ENCODE measurements around the gene DUSP3.

DUSP3 gene

DNA sequence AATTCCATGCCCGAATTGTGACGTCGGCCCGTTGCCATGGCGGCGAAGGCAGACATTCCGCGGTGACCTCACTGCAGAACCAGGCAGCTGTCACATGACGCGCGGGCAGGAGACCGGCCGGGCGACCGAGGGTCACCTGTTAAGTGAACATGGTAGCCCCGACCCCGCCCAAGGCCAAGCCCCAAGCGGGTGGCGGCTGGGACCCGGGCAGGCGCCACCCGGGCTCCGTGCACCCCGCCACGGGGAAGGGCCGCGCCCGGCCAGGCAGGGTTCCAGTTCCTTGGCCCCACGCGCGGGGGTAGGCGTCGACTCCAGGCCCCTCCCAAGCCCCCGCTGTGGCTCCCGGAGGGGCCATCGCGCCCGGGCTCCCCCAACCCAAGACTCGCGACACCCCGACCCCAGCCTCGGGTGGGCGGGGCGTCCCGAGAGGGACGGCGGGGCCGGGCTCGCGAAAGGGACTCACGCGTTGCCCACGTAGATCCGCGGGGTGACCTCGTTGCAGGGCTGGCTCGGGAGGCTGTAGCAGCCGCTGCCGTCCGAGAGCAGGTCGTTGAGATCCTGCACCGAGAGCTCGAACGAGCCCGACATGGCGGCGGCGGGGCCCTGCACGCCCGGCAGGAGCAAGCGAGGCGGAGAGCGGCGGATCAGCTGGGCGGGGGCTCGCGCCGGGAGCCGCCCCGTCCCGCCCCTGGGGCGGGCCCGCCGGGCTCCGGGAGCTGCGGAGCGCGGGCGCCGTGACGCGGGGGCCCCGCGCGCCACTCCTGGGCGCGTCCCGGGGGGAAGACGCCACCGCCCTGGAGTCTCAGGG lies at the start of gene DUSP3:
Gene DUSP3 (minus strand): TSS at position 641 of the 808 bp plus-strand sequence. CDS start 53 bp downstream, at position 588.
- peak; percentile 58 for DNase-seq

DNA sequence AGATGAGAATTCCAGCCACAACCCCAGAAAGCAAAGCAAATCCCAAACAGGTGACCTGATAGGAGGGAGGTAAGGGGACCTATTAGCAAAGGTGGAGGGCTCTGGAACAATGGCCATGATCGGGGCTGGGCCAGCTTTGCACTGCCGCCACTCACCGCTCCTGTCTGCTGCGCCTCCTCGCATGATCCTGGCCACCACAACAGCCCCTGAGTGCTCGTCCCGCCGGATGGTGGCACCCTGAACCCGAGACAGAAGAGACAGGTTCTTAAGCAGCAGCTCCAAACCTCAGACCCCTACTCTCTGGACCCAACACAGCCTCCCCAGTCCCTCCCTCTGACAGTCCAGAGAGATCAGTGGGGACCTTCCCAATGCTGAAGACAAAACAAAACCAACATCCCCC lies 48.8 kb upstream of the DUSP3 start:
- DNase-seq = no peak

DNA sequence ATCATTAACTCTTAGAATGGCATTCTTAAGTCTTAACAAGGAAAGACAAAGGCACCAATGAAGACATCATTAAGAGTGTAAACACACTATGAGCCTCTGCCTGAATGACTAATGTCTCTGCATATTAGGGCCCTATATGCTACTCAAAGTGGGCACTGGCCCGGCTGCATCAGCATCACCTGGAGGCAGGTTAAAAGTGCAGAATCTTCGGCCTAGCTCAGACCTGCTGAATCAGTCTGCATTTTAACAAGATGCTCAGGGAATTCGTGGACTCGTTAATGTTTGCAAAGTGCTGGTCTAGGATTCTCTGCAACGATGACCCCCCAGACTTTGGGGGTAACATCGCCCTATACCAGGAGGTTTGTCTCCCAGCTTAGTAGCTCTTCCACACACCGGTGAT lies 47.4 kb upstream of the DUSP3 start:
- DNase-seq = no peak

DNA sequence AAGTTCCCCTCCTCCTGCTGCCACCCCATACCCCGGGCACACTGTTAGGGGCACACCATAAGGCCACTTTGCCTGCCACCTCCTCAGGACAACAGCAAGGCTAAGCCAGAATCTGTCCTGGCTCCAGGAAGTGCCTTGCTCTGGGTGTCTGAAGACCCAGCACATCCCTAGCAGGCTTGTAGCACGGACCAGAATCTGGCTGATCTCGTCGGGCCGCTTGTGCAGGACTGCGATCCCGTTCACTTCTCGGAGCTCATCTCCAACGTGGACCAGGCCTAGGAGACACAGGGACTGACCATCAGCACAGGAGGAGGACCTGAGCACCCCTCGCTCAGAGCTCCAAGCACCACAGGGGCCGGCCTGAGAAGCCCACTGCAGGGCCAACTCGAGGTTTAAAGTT lies 46.8 kb upstream of the DUSP3 start:
- no peak for DNase-seq

DNA sequence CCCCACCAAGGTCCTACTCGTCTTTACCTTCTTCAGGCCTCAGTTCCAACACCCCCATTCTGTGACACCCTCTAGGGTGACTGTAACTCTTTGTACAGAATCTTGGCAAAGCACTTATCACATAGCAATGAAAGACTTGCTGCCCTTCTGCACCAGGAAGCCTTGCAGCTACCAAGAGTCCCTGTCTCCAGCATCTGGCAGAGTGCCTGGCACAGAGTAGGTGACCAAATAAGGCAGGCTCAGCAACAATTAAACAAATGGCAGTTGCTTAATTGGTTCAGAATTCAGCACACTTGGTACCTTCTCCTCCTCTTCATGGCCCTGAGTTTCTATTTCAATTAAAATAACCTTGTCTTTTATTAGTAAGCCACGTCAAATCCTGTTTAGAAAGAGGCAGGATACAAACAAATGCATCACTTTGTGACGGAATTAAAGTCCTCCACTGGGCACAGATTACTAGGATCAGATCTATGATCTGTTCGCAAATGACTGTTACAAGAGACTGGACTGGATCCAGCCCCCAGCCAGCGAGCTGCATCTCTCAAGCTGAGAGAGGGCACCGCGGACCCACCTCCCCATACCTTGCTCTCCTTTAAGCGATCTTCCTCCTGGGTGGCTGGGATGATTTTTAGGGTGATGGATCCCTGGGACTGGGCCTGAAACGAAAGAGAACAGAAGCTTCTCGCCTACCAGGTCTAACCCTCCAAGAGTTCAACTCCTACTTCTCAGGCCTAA lies 44.7 kb upstream of the DUSP3 start:
- DNase-seq = no peak

DNA sequence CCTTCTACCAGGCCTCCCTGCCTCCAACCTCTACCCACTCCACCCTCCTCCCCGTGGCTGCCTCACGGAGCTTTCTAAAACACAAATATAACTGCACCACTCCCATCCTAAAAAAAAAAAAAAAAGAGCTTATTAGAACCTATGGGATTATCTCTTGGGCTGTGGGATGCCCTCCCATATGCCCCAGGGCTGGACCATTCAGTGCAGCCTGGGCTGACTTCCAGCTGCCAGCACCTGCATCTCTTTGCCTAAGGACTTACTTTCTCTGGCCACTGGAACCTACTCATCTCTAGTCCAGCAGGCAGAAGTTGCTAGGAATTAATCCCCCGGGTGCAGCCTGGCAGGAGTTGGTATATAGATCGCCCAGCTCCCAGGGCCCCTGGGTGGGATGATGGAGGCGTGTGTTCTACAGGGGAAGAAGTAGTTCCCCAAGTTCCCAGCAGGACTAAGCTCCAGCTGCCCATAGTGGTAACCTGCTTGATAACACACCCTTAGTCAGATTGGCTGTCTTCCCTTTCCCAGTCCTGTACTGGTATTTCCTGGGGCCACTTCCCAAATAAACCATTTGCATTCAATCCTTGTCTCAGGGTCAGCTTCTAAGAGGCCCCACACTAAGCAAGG lies 43.9 kb upstream of the DUSP3 start:
- DNase-seq = no peak

DNA sequence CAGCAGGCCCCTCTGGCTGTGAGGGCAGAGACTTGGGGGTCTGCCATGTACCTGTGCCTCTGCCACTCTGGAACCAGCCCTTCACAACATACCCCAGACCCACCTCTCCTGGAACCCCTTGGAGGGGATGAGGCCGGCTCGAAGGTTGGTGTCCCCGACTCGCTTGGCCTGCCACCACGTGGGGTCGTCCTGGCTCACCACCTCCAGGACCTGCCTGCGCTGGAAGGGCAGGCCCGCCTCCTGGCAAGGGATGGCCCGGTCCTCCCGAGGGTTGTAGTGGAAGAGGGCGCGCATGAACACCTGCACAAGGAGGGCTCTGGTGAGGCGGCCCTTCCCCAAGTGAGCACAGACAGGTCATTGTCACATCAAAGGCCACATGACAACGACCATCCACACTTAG lies 42.0 kb upstream of the DUSP3 start:
- DNase-seq = no peak

DNA sequence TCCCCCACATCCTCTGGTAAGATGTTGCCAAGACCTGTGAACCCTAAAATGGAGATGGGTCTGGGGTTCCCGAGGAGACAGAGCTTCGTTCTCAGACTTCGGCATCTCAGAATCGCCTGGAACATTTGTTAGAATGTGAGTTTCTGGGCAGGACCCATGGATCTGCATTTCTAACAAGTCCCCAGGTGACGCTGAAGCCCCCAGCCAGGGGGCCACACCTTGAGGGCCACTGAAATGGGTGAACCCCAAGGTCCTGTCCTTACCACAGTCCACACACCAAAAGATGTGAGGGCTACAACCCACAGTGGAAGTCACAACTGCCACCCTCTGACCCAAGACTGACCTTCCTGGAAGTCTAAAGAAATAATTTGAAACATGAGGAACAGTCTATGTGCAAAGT lies 40.2 kb upstream of the DUSP3 start:
- DNase-seq = no peak

DNA sequence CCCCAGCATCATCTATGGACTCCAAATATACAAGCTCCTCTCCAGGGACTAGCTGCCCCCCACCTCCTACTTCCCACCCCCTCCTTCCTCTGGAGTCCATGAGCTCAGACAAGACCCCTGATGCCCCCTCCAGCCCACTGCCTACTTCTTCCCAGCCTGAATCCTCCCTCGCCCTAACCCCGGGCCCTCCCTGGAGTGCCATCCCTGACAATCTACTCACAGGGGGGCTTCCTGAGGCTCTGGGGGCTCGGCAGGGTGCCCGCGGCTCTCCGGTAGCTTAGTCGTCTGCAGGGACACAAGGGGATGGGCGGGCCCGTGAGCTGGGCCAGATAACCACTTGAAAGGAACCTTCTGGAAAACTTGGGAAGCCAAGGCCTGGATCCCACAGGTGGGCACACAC lies 39.0 kb upstream of the DUSP3 start:
- DNase-seq = no peak

DNA sequence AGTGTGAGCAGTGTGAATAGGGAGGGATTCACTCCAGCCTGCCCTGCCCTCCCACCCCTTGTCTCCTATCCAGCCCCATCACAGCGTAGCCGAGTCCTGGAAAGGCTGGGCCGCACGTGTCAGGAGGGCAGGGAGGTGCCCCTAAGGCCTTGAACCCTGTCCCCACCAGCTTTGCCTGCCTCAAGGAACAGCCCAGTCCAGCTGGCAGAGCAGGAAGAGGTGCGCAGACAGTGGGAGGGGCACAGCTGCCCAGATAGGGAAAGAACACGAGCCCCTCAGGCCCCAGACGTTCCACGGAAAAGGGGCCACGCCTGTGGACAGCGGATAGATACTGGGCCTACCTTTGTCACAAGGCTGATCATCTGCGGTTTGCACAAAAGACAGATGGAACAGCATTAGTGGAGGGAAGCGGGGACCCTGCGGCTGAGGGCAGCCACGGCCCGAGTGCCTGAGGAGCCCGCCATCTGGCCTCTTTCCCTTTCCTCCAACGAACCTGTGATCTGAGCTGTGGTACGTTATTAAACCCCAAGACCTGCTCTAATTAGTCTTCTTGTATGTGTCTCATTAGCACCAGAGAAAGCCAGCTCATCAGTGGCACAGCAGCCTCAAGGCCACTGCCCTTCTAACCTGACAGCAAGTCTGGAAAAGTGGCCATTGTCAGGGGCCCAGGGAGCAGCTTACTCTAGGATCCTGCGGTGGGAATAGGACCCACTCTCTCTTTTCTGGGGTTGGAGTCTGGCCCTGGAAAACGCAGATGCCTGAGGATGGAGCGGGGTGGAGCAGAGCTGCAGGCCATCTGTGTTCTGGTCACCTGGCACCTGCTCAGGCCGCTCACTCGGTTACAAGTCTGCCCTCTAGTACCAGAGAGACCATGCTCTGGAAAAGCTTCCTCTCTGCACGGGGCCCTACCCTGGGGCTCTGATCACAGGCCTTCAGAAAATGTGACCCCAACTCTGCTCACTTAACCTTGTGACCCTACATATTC lies 37.9 kb upstream of the DUSP3 start:
- DNase-seq = no peak

DNA sequence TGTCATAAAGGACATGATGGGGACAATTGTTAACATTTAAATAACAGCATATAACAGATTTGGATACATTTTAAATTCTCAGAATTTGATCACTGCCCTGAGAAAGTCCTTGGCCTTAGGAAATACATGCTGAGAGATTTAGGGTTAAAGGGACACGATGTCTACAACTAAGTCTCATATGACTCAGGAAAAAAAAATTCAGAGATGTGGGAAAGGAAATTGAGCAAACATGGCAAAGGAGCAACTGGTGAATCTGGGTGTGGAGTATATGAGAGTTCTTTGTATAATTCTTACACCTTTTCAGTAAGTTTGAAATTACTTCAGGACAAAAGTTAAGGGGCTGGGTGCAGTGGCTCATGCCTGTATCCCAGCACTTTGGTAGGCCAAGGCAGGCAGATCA lies 35.9 kb upstream of the DUSP3 start:
- no peak for DNase-seq

DNA sequence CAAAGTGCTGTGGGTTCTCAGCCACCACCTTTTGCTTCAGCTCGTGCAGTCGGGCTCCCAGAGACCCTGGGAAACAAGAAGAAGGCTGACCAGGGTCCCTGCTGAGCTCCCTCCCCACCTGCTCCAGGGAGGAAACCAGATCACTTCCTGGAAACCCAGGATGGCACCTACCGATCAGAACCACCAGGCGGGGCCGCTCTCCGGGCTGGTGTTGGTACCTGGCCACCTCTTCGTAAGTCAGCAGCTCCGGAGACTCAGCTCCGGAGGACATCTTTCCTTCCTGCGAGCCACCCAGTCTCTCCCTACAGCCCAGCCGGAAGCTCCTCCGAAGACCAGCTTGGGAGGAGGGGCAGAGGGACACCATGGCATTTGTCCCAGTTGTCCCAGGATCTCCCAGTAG lies 35.2 kb upstream of the DUSP3 start:
- no peak for DNase-seq

DNA sequence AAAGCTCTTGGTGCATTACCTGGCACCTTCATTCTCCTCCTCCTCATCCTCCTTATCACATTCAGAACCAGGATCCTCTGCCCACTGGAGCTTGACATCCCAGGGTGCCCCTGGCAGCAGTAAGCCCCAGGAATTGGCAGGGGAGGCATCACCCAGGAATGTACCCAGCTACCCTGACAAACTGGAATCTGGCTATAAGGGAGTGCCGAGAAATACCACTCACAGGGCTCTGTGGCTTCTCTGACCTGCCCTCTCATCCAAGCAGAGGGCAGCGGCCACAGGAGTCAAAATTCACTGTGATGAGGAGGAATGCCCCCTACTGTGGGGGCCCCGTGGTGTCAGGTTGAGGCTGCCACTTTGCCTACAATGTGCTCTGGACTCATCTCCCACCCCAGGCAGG lies 34.6 kb upstream of the DUSP3 start:
- DNase-seq = no peak

DNA sequence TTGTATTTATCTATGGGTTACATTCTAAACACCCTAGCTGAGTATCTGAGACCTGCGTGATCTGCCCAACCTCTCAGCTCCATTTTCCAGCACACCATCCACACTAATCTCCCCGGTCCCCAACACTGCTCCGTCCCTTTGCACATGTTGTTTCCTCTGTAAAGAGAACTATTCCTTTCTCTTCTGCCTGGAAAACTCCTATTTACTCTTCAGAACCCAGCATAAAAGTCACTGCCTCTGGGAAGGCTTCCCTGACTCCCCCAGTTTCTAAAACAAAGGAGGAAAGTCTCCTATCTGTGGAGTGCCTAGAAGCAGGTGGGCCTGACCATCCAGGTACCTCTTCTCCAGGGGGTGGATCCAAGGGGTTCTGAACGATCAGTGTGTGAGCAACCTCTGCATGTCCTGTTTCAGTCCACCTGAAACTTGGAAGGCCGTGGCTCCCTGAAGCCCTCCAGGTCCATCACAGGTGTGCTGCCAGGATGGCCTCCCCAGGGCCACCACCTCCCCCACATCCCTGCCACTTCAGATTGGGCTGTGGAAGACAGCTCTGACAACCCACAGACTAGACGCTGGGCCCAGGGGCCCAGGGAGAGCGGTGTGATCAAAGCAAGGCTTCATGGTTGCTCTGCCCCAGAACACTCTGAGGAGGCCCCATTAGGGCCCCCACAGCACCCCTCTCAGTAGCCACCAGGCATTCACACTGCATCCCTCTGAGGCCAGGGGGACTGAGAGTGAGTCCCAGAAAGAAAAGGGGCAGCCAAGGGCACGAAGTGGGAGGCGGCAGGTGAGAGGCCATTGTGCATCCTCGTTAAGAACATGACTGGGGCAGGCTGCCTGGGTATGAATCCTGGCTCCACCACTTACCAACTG lies 33.9 kb upstream of the DUSP3 start:
- no peak for DNase-seq

DNA sequence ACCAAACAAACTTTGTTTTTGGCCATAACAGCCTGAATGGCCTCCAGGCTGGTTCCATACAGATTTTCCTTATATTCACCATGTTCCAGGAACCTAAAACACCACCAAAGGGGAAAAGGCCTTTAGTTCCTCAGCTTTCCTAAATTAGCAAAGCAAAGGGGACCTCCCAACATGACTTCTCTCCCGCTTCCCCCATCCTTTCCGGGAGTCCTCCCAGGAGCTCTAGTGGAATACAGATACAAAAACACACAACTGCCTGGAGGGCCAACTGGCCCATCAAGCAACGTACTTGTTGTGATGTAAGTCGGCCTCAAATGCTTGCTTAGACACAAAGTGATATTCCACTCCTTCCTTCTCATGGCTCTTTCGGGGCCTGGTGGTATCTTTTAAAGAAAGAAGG lies 32.0 kb upstream of the DUSP3 start:
- DNase-seq = no peak

DNA sequence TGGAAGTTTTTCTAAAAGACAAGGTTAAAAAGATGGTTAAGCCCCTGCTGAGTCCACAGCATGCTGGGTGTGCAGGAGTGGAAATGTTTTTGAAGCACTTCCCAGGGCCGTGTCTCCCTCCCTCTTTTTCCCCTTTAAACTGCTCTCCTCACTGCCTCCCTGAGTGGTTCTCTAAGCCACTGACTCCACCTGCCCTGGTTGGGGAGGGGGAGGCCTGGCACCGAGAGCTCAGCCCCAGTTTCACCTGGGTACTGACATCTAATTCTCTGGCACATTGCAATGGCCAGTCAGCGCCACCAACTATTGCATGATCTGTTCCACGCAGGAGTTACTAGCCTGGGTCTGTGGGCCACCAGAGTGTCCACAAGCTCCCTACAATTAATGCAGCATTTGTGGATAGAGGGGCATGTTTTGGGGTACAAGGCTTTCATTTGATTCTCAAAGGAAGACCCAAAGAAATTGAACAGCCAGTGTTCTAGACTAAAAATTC lies 31.5 kb upstream of the DUSP3 start:
- no peak for DNase-seq

DNA sequence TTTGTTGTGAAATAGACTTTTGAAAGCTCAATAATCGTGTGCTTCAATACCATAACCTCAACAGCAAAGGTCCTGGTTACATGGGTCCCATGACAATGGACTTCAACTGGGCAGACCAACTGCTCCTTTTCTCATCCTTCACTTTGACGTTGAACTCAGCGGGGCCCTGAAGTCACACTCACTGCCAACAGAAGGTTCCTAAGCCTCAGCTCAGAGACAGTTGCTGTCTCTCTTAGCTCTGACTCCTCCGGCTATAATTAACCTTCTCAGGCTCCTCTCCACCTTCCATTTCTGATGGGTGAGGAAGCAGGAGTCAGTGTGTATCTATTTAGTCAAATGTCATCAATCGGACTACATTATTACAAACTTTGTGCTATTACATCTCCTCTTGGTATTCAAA lies 30.3 kb upstream of the DUSP3 start:
- no peak for DNase-seq

DNA sequence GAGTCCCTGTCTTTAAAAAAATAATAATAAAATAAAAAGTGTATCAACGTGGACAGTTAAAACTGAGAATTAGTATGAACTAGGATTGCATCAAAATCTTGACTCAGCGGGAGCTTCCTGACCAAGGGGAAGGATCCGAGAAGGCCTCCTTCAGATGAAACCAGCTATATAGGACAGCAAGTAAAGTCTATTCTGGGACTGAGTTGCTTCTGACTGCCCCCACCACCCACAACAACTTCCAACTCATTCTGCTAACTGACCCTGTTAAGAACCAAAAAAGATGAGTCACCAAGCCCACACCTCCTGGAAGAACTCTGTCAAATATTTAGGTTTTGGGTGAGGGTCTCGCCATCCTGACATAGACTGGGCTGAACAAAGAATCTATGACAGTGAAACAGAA lies 29.3 kb upstream of the DUSP3 start:
- DNase-seq = no peak

DNA sequence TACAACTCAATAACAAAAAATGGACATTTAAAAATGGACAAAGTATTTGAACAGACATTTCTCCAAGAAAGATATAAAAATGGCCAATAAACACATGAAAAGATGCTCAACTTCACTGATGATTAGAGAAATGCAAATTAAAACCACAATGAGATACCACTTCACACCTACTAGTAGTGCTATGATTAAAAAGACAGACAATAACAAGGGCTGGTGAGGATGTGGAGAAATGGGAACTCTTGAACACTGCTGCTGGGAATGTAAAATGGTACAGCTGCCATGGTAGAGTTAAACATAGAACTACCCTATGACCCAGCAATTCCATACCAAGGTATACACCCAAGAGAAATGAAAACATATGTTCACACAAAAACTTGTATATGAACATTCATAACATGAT lies 26.3 kb upstream of the DUSP3 start:
- no peak for DNase-seq

DNA sequence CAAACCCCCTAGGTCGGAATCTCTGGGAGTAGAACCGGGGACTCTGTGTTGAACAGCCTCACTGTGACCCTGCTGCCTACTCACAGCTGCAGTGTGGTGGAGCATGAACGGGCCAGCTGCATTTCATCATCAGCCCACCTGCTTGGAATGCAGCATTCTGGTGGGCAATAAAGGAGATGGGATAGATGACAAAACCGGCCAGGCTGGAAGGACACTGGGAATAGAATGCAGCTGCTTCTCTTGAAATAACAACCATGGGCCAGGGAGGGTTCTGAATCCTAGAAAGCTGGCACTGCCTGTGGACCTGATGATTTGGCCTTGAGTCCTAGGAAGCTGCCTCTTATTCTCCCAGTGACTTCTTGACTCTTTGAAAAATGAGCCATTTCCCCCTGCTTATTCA lies 25.0 kb upstream of the DUSP3 start:
- DNase-seq = no peak

DNA sequence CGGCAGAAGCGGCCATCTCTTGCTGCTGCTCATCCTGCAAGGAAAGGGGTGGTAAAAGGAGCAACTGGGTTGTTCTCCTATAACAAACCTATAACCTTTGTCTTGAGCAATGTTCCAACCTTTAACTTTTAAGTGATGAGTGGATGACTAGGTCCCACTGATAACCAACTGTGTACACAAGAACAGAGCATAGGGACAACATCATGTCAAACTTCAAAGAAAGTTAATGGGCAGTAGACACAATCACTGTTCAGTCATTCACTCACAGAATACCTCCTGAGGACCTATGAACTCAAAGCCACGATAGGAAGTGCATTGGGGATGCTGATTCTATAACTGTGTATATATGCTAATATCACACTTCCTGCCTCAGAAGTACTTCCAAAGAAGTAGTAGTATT lies 23.1 kb upstream of the DUSP3 start:
- no peak for DNase-seq

DNA sequence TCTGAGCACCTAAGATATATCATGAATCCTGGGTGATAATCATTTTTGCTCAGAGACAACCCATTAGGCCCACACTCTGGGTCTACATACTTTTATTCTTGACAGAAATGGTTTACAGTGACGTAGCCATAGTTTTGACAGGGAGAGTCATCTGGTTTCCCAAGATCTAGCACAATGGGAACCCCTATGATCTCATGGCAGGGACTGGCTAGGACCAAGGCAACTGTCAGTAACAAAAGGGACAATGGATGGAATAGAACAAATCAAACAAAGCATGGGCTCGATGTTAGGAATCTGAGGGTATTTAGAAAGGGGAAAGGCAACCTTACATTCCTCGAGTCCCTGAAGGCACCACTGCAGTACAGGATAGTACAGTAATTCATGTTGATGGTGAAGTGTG lies 22.0 kb upstream of the DUSP3 start:
- DNase-seq = no peak

All from stimulated activated naive CD4-positive, alpha-beta T cell treated with Interleukin-2 at 50 U/mL for 16 hours (primary cell).